Left cardiac atrium (tissue), 4 donors: ENCODE data around the gene SYT7. TPM values are rescaled to one million over a fixed set of nuclear protein-coding genes. Genes with fewer than 3 reads are reported as not detected.
A peak's percentile ranks its signal among the peaks of the same experiment; 100 is the strongest.
"Not testable (repeated sequence)": the region's sequence is repeated elsewhere in the genome, so short reads cannot be mapped to it uniquely, and the experiment has no call there.

Experiments
- ATAC-seq, 2 donors: fragments of 200-7000 bp; cut with Tn5 transposase; one replicate each; pipeline ENCODE4 v1.9.1; 2020; ENCODE audit warnings: mild to moderate bottlenecking in 2 of 2, moderate library complexity in 2 of 2
- DNase-seq: peaks from one replicate; pipeline ENCODE4 v3.0.0-alpha.2; 2020
- intact Hi-C, 2 donors: fragments of 100-400 bp; cut with DNase I; formaldehyde crosslinking; loops; one replicate each; pipeline versions ENCODE4 v1.14.1 to v1.15.1; 2022 to 2023
- microRNA-seq, 2 donors: library from miRNA; unstranded; fragments of <30 nt; microRNA quantifications; one replicate each; pipeline ENCODE4 v1.2.0, GENCODE V29; 2020
- total RNA-seq, 2 donors: library from RNA; stranded (reverse); fragmentation: NEBNext Ultra II Directional; extraction: Animal tissue kit (Norgen Biotek cat#: 25700); gene quantifications; one replicate each; pipeline ENCODE4 v1.2.1, GENCODE V29; 2021
- donor health status: DM: no; HTN: yes; CAD: no.
- donor health status: DM: no; HTN: yes; CAD: no; lungs with severe emphysema.
- donor health status: DM: yes; HTN: yes; CAD: no.
- donor health status: Dilated cardiomyopathy.

Gene SYT7
- total RNA-seq, 2 donors from 2014 or later: 36.7 to 39.7 TPM

- DNase-seq (no peak), ATAC-seq (peak in 1 of 2 donors; percentile 4)
- intact Hi-C loops: loop anchor here (5.0 kb wide), 2 partner anchors 40 to 160 kb away; no protein-coding TSS in a partner anchor
Measured at GRCh38 chr11:61477126-61477525, 103.8 kb downstream of the SYT7 start.

- no peak for DNase-seq
- ATAC-seq: no peak
- intact Hi-C loops: loop anchor here (5.0 kb wide), 2 partner anchors 41 to 161 kb away; no protein-coding TSS in a partner anchor
Measured at GRCh38 chr11:61476371-61476770, 104.5 kb downstream of the SYT7 start.

GRCh38 chr11:61475433-61475832 is 105.4 kb downstream of the SYT7 start:
- ATAC-seq (no peak), DNase-seq (no peak)
- intact Hi-C loops: loop anchor here (5.0 kb wide), 2 partner anchors 42 to 162 kb away; no protein-coding TSS in a partner anchor

GRCh38 chr11:61474013-61474643 is 106.7 kb downstream of the SYT7 start:
- DNase-seq (no peak), ATAC-seq (no peak)
- intact Hi-C loops: no loop called here

- ATAC-seq: no peak
- intact Hi-C loops: no loop called here
- DNase-seq: no peak
Measured at GRCh38 chr11:61473370-61474012, 107.4 kb downstream of the SYT7 start.

- ATAC-seq: peak; percentile 48 to 56
- intact Hi-C loops: no loop called here
- DNase-seq: peak; percentile 61
Measured at GRCh38 chr11:61472868-61473267, 108.0 kb downstream of the SYT7 start.

- ATAC-seq (peak; percentile 66 to 77), DNase-seq (peak; percentile 82)
- intact Hi-C loops: no loop called here
Measured at GRCh38 chr11:61472282-61472681, 108.6 kb downstream of the SYT7 start.

- intact Hi-C loops: no loop called here
- no peak for DNase-seq
Measured at GRCh38 chr11:61468002-61468401, 112.9 kb downstream of the SYT7 start.

GRCh38 chr11:61467602-61468001 is 113.3 kb downstream of the SYT7 start:
- intact Hi-C loops, DNase-seq, ATAC-seq: not testable (repeated sequence)

More at GRCh38 chr11:61468002-61468401, 112.9 kb downstream of the SYT7 start:
- peak; percentile 27 to 46 for ATAC-seq

Small RNAs within 50 kb of the gene (microRNA-seq; reads per million reads assigned to microRNA genes)
- gene MIR4488: 0 to 0.54 reads per million in 2 donors

Other genes with a start within 250 kb of the SYT7 start
- 100 to 1,000 TPM; 107 to 136 TPM for gene DDB1, start 248.0 kb downstream of the SYT7 start, total RNA-seq
- gene TKFC, start 247.8 kb downstream of the SYT7 start, total RNA-seq: 10 to 100 TPM; 16.1 to 18.0 TPM
- gene CYB561A3, start 219.2 kb downstream of the SYT7 start, total RNA-seq: 10 to 100 TPM; 15.7 to 17.0 TPM
- gene TMEM138, start 218.7 kb downstream of the SYT7 start, total RNA-seq: 10 to 100 TPM; 24.4 to 32.6 TPM
- 1 to 10 TPM; 7.1 to 7.6 TPM for gene TMEM216, start 188.5 kb downstream of the SYT7 start, total RNA-seq
- 10 to 100 TPM; 33.3 to 47.2 TPM for gene CPSF7, start 151.1 kb downstream of the SYT7 start, total RNA-seq
- gene SDHAF2, start 151.0 kb downstream of the SYT7 start, total RNA-seq: 10 to 100 TPM; 30.5 to 36.8 TPM
- 1 to 10 TPM in 1 of 2 donors, under 1 TPM in 1; 0.74 to 1.1 TPM for gene LRRC10B, start 72.3 kb downstream of the SYT7 start, total RNA-seq
- 1 to 10 TPM; 4.1 to 5.0 TPM for gene DAGLA, start 99.3 kb upstream of the SYT7 start, total RNA-seq
- gene MYRF, start 171.6 kb upstream of the SYT7 start, total RNA-seq: 1 to 10 TPM; 4.0 to 5.0 TPM
- 100 to 1,000 TPM; 112 to 114 TPM for gene TMEM258, start 211.5 kb upstream of the SYT7 start, total RNA-seq
- gene FEN1, start 211.8 kb upstream of the SYT7 start, total RNA-seq: 10 to 100 TPM in 1 of 2 donors, 1 to 10 TPM in 1; 9.4 to 11.4 TPM
- 10 to 100 TPM; 44.9 to 54.1 TPM for gene FADS1, start 235.9 kb upstream of the SYT7 start, total RNA-seq
- gene FADS2, start 247.2 kb upstream of the SYT7 start, total RNA-seq: 10 to 100 TPM; 26.3 to 67.5 TPM